Activated gamma-delta T cell treated with Interleukin-2 at 50 U/mL for 16 hours (primary cell): ENCODE data around the gene NCR3LG1.
"Not testable (repeated sequence)": the region's sequence is repeated elsewhere in the genome, so short reads cannot be mapped to it uniquely, and the experiment has no call there.

Experiments
- DNase-seq: peaks from one replicate; pipeline ENCODE4 v3.0.0-alpha.2; 2020

The NCR3LG1 gene

DNA sequence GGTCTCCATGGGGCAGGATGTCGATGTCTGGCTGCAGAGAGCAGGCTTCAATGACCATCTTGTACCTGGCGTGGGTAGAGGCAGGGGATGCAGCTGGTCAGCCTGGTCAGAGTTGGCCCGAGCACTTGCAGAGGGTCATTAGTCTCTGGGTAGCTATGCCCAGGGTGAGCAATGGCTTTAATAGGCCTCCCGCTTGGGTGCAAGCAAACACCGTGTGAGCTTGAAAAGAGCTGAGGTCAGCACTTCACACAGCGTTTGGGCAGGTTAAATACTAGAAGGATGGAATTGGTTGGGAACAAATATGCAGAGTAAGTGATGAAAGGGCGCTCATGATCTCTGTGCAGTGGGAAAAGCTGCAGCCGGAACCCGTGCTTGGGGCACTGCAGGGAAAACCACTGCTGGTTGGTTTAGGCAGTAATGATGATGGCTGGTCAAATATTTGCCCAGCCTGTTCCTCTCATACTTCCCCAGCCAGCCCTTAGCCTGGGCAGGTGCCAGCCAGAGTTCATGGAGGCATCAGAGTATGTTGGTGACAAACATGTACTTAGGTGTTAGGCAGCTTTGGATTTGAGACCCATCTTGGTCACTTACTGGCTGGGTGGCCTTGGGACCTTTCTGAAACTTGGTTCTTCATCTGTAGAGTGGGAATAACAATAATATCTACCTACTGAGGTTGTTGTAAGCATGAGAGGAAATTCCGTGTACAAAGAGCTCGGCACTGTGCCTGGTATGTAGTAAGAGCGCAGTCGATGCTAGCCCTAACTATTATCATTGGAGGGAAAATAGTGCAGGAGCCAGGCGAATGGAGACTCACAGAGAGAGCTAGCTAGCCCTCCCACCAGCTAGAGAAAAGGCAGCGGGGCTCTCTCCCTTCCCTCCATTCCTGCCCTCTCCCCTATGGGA is 62.1 kb downstream of the NCR3LG1 start:
- DNase-seq = no peak

DNA sequence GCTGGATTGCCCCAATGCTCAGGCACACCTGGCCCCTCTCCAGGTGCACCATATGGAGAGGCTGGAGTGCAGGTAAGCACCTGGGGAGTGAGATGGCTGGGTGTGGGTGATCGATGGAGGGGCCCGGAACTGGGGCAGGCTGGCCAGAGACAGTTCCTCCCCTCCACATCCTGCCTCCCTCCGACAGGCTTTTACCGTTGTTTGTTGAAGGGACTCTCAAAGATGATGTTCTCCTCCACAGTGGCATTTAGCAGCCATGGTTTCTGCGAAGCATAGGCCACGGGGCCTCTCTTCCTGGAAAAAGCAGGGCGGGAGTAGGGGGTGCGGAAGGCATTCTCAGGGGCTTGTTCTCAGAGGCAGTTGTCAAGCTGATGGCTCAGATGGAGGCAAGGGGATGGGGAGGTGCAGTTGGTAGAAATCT is 62.7 kb downstream of the NCR3LG1 start:
- DNase-seq = no peak

DNA sequence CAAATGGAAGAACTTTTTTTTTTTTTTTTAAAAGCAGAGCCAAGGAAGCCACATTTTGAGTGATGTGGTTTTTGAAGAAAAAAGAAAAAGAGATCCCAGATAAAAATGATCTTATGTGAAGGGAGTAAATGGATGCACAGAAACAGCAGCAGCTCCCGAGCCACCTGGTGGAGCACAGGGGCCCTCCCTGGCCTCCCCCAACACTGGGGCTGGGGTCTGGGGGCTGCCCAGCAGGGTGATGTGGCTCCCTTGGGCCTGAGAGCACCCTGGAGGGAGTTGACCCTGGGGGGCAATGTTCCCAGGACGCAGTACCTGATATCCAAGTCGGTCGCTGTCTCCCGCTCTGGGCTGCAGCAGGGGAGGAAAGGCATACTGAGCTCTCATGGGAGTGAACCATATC is 63.4 kb downstream of the NCR3LG1 start:
- DNase-seq = no peak

DNA sequence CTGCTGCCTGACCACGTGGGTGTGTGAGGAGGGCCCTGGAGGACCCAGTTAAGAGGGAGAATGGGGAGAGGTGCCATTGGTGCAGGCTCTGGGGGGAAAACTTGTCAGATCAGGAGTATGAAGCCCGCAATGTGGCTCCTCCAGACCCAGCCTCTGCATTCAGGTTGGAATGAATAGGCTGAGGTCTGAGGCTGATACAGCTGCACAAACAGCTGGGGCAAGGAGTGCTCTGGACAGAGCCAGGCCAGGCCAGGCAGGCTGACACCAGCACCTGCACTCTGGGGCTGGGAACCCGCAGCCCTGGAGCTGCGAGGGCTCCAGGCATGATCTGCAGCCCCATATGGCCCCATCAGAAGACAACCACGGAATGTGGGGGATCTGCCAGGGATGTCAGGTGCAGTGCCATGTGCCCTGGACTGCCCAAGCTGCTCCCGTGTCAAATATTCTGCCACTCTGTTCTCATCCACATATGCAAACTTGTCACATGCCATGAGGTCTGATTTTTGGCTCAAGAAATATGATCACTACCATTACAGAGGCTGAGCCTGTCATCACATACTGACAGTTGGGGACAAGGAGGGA is 64.0 kb downstream of the NCR3LG1 start:
- no peak for DNase-seq

DNA sequence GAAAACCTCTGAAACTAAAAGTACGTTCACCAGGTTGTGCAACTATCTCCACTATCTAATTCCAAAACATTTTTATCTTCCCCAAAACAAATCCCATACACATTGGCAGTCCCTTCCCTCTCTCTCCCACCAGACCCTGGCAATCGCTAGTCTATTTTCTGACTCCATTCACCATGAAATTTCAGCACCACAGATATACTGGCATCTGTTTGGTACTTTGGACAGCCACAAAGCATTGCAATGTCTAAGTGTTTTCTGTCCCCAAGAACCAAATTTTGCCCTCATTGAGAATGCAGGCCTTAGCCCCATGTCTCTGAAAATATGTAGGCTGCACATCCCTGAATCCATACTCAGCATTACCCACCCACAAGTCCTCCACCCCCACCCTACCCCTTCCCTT is 64.9 kb downstream of the NCR3LG1 start:
- DNase-seq = no peak

DNA sequence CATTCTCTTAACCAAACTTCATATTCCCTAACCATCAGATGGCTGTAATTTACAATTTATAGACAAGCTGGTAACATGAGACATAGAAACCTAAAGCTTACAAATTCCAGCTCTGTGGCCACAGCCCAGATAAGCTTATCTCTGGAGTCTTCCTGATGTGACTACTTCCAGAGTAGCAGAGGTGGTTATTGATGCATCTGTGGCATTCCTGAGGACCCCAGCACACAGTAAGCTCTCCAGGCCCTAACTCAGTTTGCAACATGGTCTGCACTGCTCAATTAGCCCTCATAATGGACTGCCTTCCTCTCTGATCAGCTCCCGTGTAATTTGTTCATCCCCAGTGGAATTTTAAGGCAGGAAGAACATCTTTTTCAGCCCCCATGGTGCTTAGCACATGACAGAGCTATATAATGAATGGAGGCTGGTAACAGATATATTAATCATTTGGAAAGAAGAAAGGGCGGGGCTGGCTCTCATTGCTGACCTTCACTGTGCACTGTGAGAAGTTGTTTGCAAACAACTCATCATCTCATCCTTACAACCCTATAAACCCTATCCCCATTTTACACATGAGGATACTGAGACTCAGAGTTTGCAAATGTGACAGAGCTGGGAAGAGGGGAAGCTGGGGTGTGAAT is 67.0 kb downstream of the NCR3LG1 start:
- no peak for DNase-seq

DNA sequence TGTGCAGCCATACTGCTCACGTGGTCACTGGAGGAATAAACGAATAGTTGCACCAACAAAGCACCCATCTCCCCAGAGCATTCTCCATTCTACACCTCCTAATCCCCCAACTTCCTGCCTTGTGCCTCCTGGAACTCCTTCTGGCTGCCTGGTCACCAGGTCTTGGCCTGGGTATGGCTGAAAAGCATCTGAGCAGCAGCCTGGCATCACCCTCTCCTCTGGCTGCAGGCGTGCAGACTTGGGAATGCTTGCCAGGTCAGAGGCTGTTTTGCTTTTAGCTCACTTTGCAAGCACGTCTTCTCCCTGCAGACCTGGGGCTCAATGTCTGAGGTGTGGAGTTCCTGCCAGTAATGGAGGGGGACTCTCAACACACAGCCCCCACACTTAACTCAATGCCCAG is 70.2 kb downstream of the NCR3LG1 start:
- no peak for DNase-seq

DNA sequence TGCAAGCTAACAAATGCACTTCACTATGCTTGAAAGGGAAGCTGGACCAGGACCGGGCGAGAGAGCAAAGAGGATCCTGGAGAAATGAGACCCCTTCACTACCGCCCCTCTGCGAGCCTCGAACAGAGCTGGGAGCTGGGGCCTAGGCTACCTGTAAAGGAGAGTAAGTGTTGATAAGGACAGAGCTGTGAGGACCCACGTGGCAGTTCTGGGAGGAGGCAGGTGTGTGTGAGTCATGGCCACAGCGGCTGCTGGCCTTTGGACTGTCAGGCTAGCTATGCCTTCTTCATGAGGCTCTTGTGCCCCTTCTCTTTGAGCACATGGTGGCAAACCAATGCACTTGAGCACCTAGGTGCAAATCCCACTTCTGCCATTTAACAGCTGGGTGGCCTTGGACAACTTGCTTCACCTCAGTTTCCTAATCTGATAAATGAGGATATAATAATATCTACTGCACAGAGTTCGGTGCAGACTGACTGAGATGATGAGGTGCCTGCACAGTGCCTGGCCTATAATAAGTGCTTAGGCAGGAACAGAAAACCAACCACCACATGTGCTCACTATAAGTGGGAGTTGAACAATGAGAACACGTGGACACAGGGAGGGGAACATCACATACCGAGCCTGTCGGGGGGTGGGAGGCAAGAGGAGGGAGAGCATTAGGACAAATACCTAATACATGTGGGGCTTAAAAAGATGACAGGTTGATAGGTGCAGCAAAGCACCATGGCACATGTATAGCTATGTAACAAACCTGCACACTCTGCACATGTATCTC is 72.1 kb downstream of the NCR3LG1 start:
- DNase-seq = no peak

DNA sequence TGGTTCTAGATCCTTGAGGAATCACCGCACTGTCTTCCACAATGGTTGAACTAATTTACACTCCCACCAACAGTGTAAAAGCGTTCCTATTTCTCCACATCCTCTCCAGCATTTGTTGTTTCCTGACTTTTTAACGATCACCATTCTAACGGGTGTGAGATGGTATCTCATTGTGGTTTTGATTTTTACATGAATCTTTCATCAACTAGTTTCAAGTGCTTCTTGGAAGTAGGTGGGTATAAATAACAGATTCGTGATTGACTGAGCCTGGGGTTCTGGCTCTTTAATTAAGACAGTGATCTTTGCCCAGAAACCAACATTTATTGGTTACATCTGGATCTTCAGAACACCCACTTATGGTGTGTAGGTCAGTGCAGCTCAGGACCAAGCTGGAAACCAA is 74.6 kb downstream of the NCR3LG1 start:
- not testable (repeated sequence) for DNase-seq
